Keratinocyte (primary cell): ENCODE data around the gene RGS6. TPM values are rescaled to one million over a fixed set of nuclear protein-coding genes. Genes with fewer than 3 reads are reported as not detected.

Experiments
- DNase-seq: peaks from one replicate; pipeline ENCODE4 v3.0.0-alpha.2; 2011; ENCODE audit warnings: low read depth, missing footprints, low spot score
- FAIRE-seq: peaks from 2 replicates; lab custom pipeline; 2011; peaks lifted over from hg19 to GRCh38; lab: Jason Lieb, UNC
- H2AFZ ChIP-seq: 2 replicates; pipeline ENCODE4 v1.6.0; 2012; ENCODE audit warnings: low read length, control low read depth, inconsistent platforms; ENCODE audit not compliant: control insufficient read depth
- H3K27ac ChIP-seq: 2 replicates; pipeline ENCODE4 v1.5.1; 2011; ENCODE audit warnings: low read length; ENCODE audit not compliant: control insufficient read depth, insufficient read depth
- H3K27me3 ChIP-seq: 3 replicates; pipeline ENCODE4 v1.6.0; 2011; ENCODE audit warnings: low read length; ENCODE audit not compliant: control insufficient read depth, insufficient read depth; ENCODE audit errors: extremely low read depth
- H3K36me3 ChIP-seq, 2 experiments: 2 replicates in 1 of 2; 3 replicates in 1 of 2; pipeline ENCODE4 v1.5.1; 2011; ENCODE audit warnings: low read length in 2 of 2, mild to moderate bottlenecking in 1 of 2; ENCODE audit not compliant: control insufficient read depth in 2 of 2, insufficient read depth in 2 of 2; ENCODE audit errors: extremely low read depth in 1 of 2
- H3K4me1 ChIP-seq: 3 replicates; pipeline ENCODE4 v1.5.1; 2011; ENCODE audit warnings: low read length; ENCODE audit not compliant: control insufficient read depth, insufficient read depth; ENCODE audit errors: extremely low read depth
- H3K4me2 ChIP-seq: 3 replicates; pipeline ENCODE4 v1.6.0; 2011; ENCODE audit warnings: low read depth, low read length; ENCODE audit not compliant: control insufficient read depth, insufficient read depth; ENCODE audit errors: extremely low read depth
- H3K4me3 ChIP-seq, 3 experiments: fragments of 200-600 bp in 1 of 3; sonication (generic) in 1 of 3; 2 replicates in 2 of 3; 3 replicates in 1 of 3; pipeline ENCODE4 v1.5.1; 2011 to 2016; ENCODE audit warnings: low read length in 3 of 3, mild to moderate bottlenecking in 3 of 3, control low read depth in 2 of 3, inconsistent platforms in 1 of 3, low read depth in 1 of 3, mixed read lengths in 1 of 3, mixed run types in 1 of 3, moderate library complexity in 1 of 3; ENCODE audit not compliant: control insufficient read depth in 2 of 3, insufficient read depth in 2 of 3; ENCODE audit errors: extremely low read depth in 1 of 3
- H3K79me2 ChIP-seq: 2 replicates; pipeline ENCODE4 v1.6.0; 2012; ENCODE audit warnings: low read length; ENCODE audit not compliant: control insufficient read depth, insufficient read depth
- H3K9ac ChIP-seq: 3 replicates; pipeline ENCODE4 v1.6.0; 2011; ENCODE audit warnings: low read length; ENCODE audit not compliant: control insufficient read depth, insufficient read depth; ENCODE audit errors: extremely low read depth
- H3K9me1 ChIP-seq: 3 replicates; pipeline ENCODE4 v1.6.0; 2011; ENCODE audit warnings: low read length; ENCODE audit not compliant: control insufficient read depth, insufficient read depth; ENCODE audit errors: extremely low read depth
- H3K9me3 ChIP-seq: 2 replicates; pipeline ENCODE4 v1.5.1; 2012; ENCODE audit warnings: low read depth, low read length; ENCODE audit not compliant: control insufficient read depth
- H4K20me1 ChIP-seq: 3 replicates; pipeline ENCODE4 v1.6.0; 2011; ENCODE audit warnings: low read length; ENCODE audit not compliant: control insufficient read depth, insufficient read depth; ENCODE audit errors: extremely low read depth
- CTCF ChIP-seq, 3 experiments: IDR thresholded peaks in 1 of 3; conservative IDR thresholded peaks in 1 of 3; optimal IDR thresholded peaks in 1 of 3; 2 replicates in 2 of 3; 3 replicates in 1 of 3; pipeline versions ENCODE3 to v1.5.1; 2011; ENCODE audit warnings: low read length in 3 of 3, mild to moderate bottlenecking in 3 of 3, moderate library complexity in 2 of 3, control low read depth in 1 of 3, inconsistent platforms in 1 of 3; ENCODE audit not compliant: insufficient read depth in 2 of 3; ENCODE audit errors: extremely low read depth in 1 of 3
- EZH2 ChIP-seq: IDR thresholded peaks from one replicate; pipeline ENCODE4 v1.6.1; 2012; ENCODE audit warnings: inconsistent platforms, mild to moderate bottlenecking, low read length, moderate library complexity
- dilution Hi-C: fragments of 300-500 bp; cut with MboI; formaldehyde crosslinking; loops from one replicate; pipeline ENCODE4 v1.7.0; 2020; ENCODE audit warnings: low sequenced_read_pairs; ENCODE audit not compliant: extremely low pct_ligation_motif_present
- polyA plus RNA-seq, 5 experiments: library from polyadenylated mRNA; depleted of rRNA in 3 of 5; stranded (reverse) in 3 of 5; stranded (forward) in 1 of 5; unstranded in 1 of 5; fragments of >200 nt; gene quantifications; 1 replicate in 1 of 5; 2 replicates in 3 of 5; 3 replicates in 1 of 5; pipeline versions ENCODE4 v1.2.1 to v1.2.3, GENCODE V29; 2011 to 2012; ENCODE audit warnings: missing spikeins in 2 of 5, low read depth in 1 of 5, low replicate concordance in 1 of 5

RGS6 gene
- polyA plus RNA-seq, 1 donor (not counting 4 experiments of a cell fraction or from before 2014, with no cell fraction given): not detected

DNA sequence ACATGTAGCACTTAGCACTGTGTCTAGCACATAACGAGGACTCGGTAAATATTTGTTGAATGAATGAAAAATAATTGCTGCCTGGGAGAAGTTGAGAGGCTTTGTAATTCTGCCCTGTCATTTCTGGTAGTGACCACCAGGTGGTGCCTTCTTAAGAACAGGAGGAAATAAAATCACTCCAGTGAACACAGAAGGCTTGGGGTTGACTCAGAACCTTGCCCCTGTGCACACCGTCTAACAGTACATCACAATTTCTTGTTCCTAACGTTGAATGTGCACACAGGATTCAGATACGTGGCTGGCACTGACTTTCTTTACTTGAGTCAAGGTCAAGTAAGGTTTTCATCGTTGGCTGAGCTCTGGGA is 91.8 kb downstream of the RGS6 start:
- H3K27ac ChIP-seq: peak overlapping the region; percentile 40

DNA sequence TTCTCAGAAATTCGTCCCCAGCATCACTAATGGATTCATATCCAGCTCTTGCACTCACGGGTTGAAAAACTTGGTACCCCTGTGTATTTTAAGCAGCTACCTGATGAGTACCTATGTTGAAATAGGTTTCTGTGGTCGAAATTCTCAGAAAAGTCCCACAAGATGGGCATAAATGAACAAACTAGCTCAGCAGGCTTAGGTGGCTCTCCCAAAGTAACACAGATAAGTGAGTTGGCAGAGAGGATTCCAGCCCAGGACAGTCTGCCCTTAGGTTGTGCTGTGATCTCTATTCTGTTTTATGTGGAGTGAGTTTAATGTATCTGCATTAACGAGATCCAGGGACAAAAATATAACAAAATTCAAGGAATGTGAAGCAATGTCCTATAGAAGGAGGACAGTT is 92.3 kb downstream of the RGS6 start:
- H2AFZ ChIP-seq: no peak overlapping the region
- no peaks in the 10 kb centered on the region for H4K20me1 ChIP-seq
- no peaks in the 10 kb centered on the region for H3K9me1 ChIP-seq
- H3K27me3 ChIP-seq: no peaks in the 10 kb centered on the region
- H3K9me3 ChIP-seq: no peaks in the 10 kb centered on the region
- no peak overlapping the region for H3K4me3 ChIP-seq
- dilution Hi-C loops: no loop called here
- H3K27ac ChIP-seq: no peak overlapping the region
- FAIRE-seq: no peak
- no peak for DNase-seq
- H3K4me1 ChIP-seq: peaks cover 20% of the 10 kb centered on the region
- no peak overlapping the region for H3K9ac ChIP-seq
- TF ChIP-seq CTCF (optimal IDR thresholded peaks at IDR 0.05 in 1 of 3, IDR thresholded peaks at IDR 0.05 in 1 of 3, conservative IDR thresholded peaks at IDR 0.05 in 1 of 3; ENCODE audit: extremely low read depth in 1 of 3, insufficient read depth in 2 of 3, low read length in 3 of 3): no peak
- TF ChIP-seq EZH2: no peak
- H3K36me3 ChIP-seq: no peaks in the 10 kb centered on the region
- H3K4me2 ChIP-seq: peak overlapping the region; percentile 76
- H3K79me2 ChIP-seq: no peaks in the 10 kb centered on the region

More for the DNA sequence above, 91.8 kb downstream of the RGS6 start:
- peak overlapping the region; percentile 76 for H3K4me2 ChIP-seq
- H3K79me2 ChIP-seq: no peaks in the 10 kb centered on the region
- H3K9me3 ChIP-seq: no peaks in the 10 kb centered on the region
- H3K36me3 ChIP-seq: no peaks in the 10 kb centered on the region
- H3K9ac ChIP-seq: no peak overlapping the region
- no peaks in the 10 kb centered on the region for H4K20me1 ChIP-seq
- TF ChIP-seq CTCF (optimal IDR thresholded peaks at IDR 0.05 in 1 of 3, IDR thresholded peaks at IDR 0.05 in 1 of 3, conservative IDR thresholded peaks at IDR 0.05 in 1 of 3; ENCODE audit: extremely low read depth in 1 of 3, insufficient read depth in 2 of 3, low read length in 3 of 3) (peak; percentile 28 to 69 (median 56)), EZH2 (no peak)
- H2AFZ ChIP-seq: no peak overlapping the region
- peaks cover 20% of the 10 kb centered on the region for H3K4me1 ChIP-seq
- DNase-seq: no peak
- dilution Hi-C loops: no loop called here
- peak overlapping the region in 1 of 3 experiments; percentile 29 for H3K4me3 ChIP-seq
- no peaks in the 10 kb centered on the region for H3K27me3 ChIP-seq
- FAIRE-seq: peak; percentile 44
- H3K9me1 ChIP-seq: no peaks in the 10 kb centered on the region
